ENCODE results near the gene CELF6.

GRCh38 chr15:72342385-72342784 is 22.4 kb upstream of the CELF6 start:
- no peak for TF ChIP-seq CTCF (IDR thresholded peaks at IDR 0.05)
- TF ChIP-seq POLR2A (IDR thresholded peaks at IDR 0.05) = no peak

Data from lower leg skin (tissue), 3 donors.